Activated naive CD4-positive, alpha-beta T cell treated with anti-CD3 and anti-CD28 coated beads, Interleukin-2, amount 10 ng/mL, durations not matched to agents 7 days and 5 days (primary cell): Measurements from ENCODE around the gene ZDHHC1.

Experiments
- CTCF ChIA-PET: fragments of 350-600 bp; sonication (Branson Sonifier 250); formaldehyde crosslinking; loops from one replicate; lab custom pipeline; 2021; ENCODE audit warnings: antibody characterized with exemption; lab: Charles Lee
- DNase-seq: peaks from one replicate; pipeline ENCODE4 v3.0.0-alpha.2; 2020
- H3K27ac Mint-ChIP-seq: one replicate; pipeline ENCODE4 v1.8.0; 2021; ENCODE audit warnings: mild to moderate bottlenecking, moderate library complexity, mixed read lengths
- H3K27me3 Mint-ChIP-seq: one replicate; pipeline ENCODE4 v1.8.0; 2021; ENCODE audit warnings: mild to moderate bottlenecking, mixed read lengths
- H3K36me3 Mint-ChIP-seq: one replicate; pipeline ENCODE4 v1.8.0; 2021; ENCODE audit warnings: mixed read lengths
- H3K4me1 Mint-ChIP-seq: one replicate; pipeline ENCODE4 v1.8.0; 2021; ENCODE audit warnings: mixed read lengths
- H3K4me3 Mint-ChIP-seq: one replicate; pipeline ENCODE4 v1.8.0; 2021; ENCODE audit warnings: mild to moderate bottlenecking, moderate library complexity, mixed read lengths
- H3K9me3 Mint-ChIP-seq: one replicate; pipeline ENCODE4 v1.8.0; 2021; ENCODE audit warnings: mixed read lengths

Gene ZDHHC1

GRCh38 chr16:67415872-67416793 is at the start of gene ZDHHC1:
TSS of gene ZDHHC1 (minus strand) at chr16:67416477. CDS start at chr16:67407775, 8,702 bp downstream.
- H3K27ac Mint-ChIP-seq, result no peak within 1 kb of the TSS
- H3K9me3 Mint-ChIP-seq, result no peaks in the 10 kb centered on the region
- H3K36me3 Mint-ChIP-seq, result no peaks in the 10 kb centered on the region
- H3K4me3 Mint-ChIP-seq, result peak within 1 kb of the TSS; percentile 63
- DNase-seq, result peak; percentile 54
- peaks cover 83% of the 10 kb centered on the region for H3K27me3 Mint-ChIP-seq
- H3K4me1 Mint-ChIP-seq, result peaks cover 11% of the 10 kb centered on the region
- CTCF ChIA-PET, result interaction anchor here (0.6 to 3.1 kb wide), 5 partner anchors 11 to 451 kb away, joined by 3 to 23 read pairs (median 4); no protein-coding TSS in a partner anchor

- peaks cover 5% of the 10 kb centered on the region for H3K4me1 Mint-ChIP-seq
- H3K27ac Mint-ChIP-seq, result no peak overlapping the region
- no peaks in the 10 kb centered on the region for H3K27me3 Mint-ChIP-seq
Measured at GRCh38 chr16:67464565-67464964, 48.3 kb upstream of the ZDHHC1 start.

GRCh38 chr16:67463691-67464090 is 47.4 kb upstream of the ZDHHC1 start:
- no peaks in the 10 kb centered on the region for H3K27me3 Mint-ChIP-seq
- no peak overlapping the region for H3K27ac Mint-ChIP-seq
- DNase-seq, result no peak
- H3K4me1 Mint-ChIP-seq, result peaks cover 5% of the 10 kb centered on the region
- H3K9me3 Mint-ChIP-seq, result no peaks in the 10 kb centered on the region
- H3K4me3 Mint-ChIP-seq, result no peak overlapping the region
- CTCF ChIA-PET, result interaction anchor here (0.6 to 5.9 kb wide), 6 partner anchors 11 to 43 kb away, joined by 3 to 49 read pairs (median 5); partner anchors contain the start of gene ATP6V0D1
- peaks cover 5% of the 10 kb centered on the region for H3K36me3 Mint-ChIP-seq

More at GRCh38 chr16:67464565-67464964, 48.3 kb upstream of the ZDHHC1 start:
- H3K36me3 Mint-ChIP-seq, result peaks cover 5% of the 10 kb centered on the region
- H3K9me3 Mint-ChIP-seq, result no peaks in the 10 kb centered on the region
- H3K4me3 Mint-ChIP-seq, result no peak overlapping the region
- CTCF ChIA-PET, result interaction anchor here (1.4 to 5.9 kb wide), 7 partner anchors 12 to 41 kb away, joined by 3 to 49 read pairs (median 5); partner anchors contain the start of gene ATP6V0D1
- no peak for DNase-seq

GRCh38 chr16:67463059-67463458 is 46.8 kb upstream of the ZDHHC1 start:
- H3K27ac Mint-ChIP-seq, result no peak overlapping the region
- H3K4me1 Mint-ChIP-seq, result peaks cover 5% of the 10 kb centered on the region
- CTCF ChIA-PET, result interaction anchor here (1.6 to 5.9 kb wide), 3 partner anchors 15 to 35 kb away, joined by 3 to 49 read pairs (median 12); no protein-coding TSS in a partner anchor

GRCh38 chr16:67462279-67462655 is 46.0 kb upstream of the ZDHHC1 start:
- CTCF ChIA-PET, result interaction anchor here (2.5 to 5.9 kb wide), 2 partner anchors 15 to 35 kb away, joined by 12 to 49 read pairs; no protein-coding TSS in a partner anchor
- H3K27ac Mint-ChIP-seq, result no peak overlapping the region

More at GRCh38 chr16:67463059-67463458, 46.8 kb upstream of the ZDHHC1 start:
- Mint-ChIP-seq H3K9me3 (no peaks in the 10 kb centered on the region), H3K27me3 (no peaks in the 10 kb centered on the region), H3K4me3 (no peak overlapping the region), H3K36me3 (peaks cover 5% of the 10 kb centered on the region)
- no peak for DNase-seq

GRCh38 chr16:67461600-67462278 is 45.5 kb upstream of the ZDHHC1 start:
- no peaks in the 10 kb centered on the region for H3K27me3 Mint-ChIP-seq
- CTCF ChIA-PET, result interaction anchor here (2.5 to 5.9 kb wide), 2 partner anchors 14 to 34 kb away, joined by 12 to 49 read pairs; no protein-coding TSS in a partner anchor
- H3K36me3 Mint-ChIP-seq, result peaks cover 5% of the 10 kb centered on the region
- no peaks in the 10 kb centered on the region for H3K9me3 Mint-ChIP-seq
- H3K27ac Mint-ChIP-seq, result peak overlapping the region; percentile 74
- no peak for DNase-seq
- peaks cover 7% of the 10 kb centered on the region for H3K4me1 Mint-ChIP-seq
- H3K4me3 Mint-ChIP-seq, result no peak overlapping the region

More at GRCh38 chr16:67462279-67462655, 46.0 kb upstream of the ZDHHC1 start:
- Mint-ChIP-seq H3K36me3 (peaks cover 5% of the 10 kb centered on the region), H3K4me1 (peaks cover 5% of the 10 kb centered on the region), H3K9me3 (no peaks in the 10 kb centered on the region), H3K4me3 (no peak overlapping the region), H3K27me3 (no peaks in the 10 kb centered on the region)
- DNase-seq, result no peak

- Mint-ChIP-seq H3K4me3 (no peak overlapping the region), H3K27me3 (no peaks in the 10 kb centered on the region), H3K9me3 (no peaks in the 10 kb centered on the region), H3K4me1 (peaks cover 12% of the 10 kb centered on the region), H3K36me3 (peaks cover 8% of the 10 kb centered on the region), H3K27ac (no peak overlapping the region)
- CTCF ChIA-PET, result interaction anchor here (2.5 to 5.9 kb wide), 2 partner anchors 14 to 33 kb away, joined by 12 to 49 read pairs; no protein-coding TSS in a partner anchor
- no peak for DNase-seq
Measured at GRCh38 chr16:67460961-67461360, 44.7 kb upstream of the ZDHHC1 start.

- H3K27ac Mint-ChIP-seq, result no peak overlapping the region
- H3K4me1 Mint-ChIP-seq, result peaks cover 7% of the 10 kb centered on the region
- H3K4me3 Mint-ChIP-seq, result no peak overlapping the region
- no peak for DNase-seq
- no peaks in the 10 kb centered on the region for H3K27me3 Mint-ChIP-seq
- CTCF ChIA-PET, result no interaction called here
- no peaks in the 10 kb centered on the region for H3K9me3 Mint-ChIP-seq
- H3K36me3 Mint-ChIP-seq, result peaks cover 8% of the 10 kb centered on the region
Measured at GRCh38 chr16:67460168-67460567, 43.9 kb upstream of the ZDHHC1 start.

GRCh38 chr16:67459861-67460150 is 43.5 kb upstream of the ZDHHC1 start:
- CTCF ChIA-PET, result no interaction called here
- H3K27me3 Mint-ChIP-seq, result no peaks in the 10 kb centered on the region
- H3K4me1 Mint-ChIP-seq, result peaks cover 7% of the 10 kb centered on the region
- no peak overlapping the region for H3K27ac Mint-ChIP-seq
- H3K36me3 Mint-ChIP-seq, result peaks cover 8% of the 10 kb centered on the region
- no peak for DNase-seq
- H3K4me3 Mint-ChIP-seq, result no peak overlapping the region
- H3K9me3 Mint-ChIP-seq, result no peaks in the 10 kb centered on the region

GRCh38 chr16:67459066-67459860 is 43.0 kb upstream of the ZDHHC1 start:
- DNase-seq, result no peak
- H3K4me1 Mint-ChIP-seq, result peaks cover 7% of the 10 kb centered on the region
- H3K9me3 Mint-ChIP-seq, result no peaks in the 10 kb centered on the region
- no peaks in the 10 kb centered on the region for H3K27me3 Mint-ChIP-seq
- CTCF ChIA-PET, result no interaction called here
- peaks cover 8% of the 10 kb centered on the region for H3K36me3 Mint-ChIP-seq
- no peak overlapping the region for H3K4me3 Mint-ChIP-seq
- no peak overlapping the region for H3K27ac Mint-ChIP-seq

- H3K9me3 Mint-ChIP-seq, result no peaks in the 10 kb centered on the region
- no peak for DNase-seq
- CTCF ChIA-PET, result interaction anchor here (1.5 kb wide), 1 partner anchor 10 kb away, joined by 3 read pairs; no protein-coding TSS in a partner anchor
Measured at GRCh38 chr16:67458121-67458641, 41.9 kb upstream of the ZDHHC1 start.

GRCh38 chr16:67457611-67458010 is 41.3 kb upstream of the ZDHHC1 start:
- CTCF ChIA-PET, result interaction anchor here (1.5 kb wide), 1 partner anchor 10 kb away, joined by 3 read pairs; no protein-coding TSS in a partner anchor
- Mint-ChIP-seq H3K27me3 (no peaks in the 10 kb centered on the region), H3K4me3 (no peak overlapping the region), H3K4me1 (peaks cover 7% of the 10 kb centered on the region), H3K27ac (no peak overlapping the region), H3K9me3 (no peaks in the 10 kb centered on the region), H3K36me3 (peaks cover 7% of the 10 kb centered on the region)
- no peak for DNase-seq

More at GRCh38 chr16:67458121-67458641, 41.9 kb upstream of the ZDHHC1 start:
- Mint-ChIP-seq H3K27ac (no peak overlapping the region), H3K27me3 (no peaks in the 10 kb centered on the region), H3K4me3 (no peak overlapping the region), H3K36me3 (peaks cover 7% of the 10 kb centered on the region), H3K4me1 (peaks cover 7% of the 10 kb centered on the region)
